Ishikawa (cell line): Measurements from ENCODE around the gene MYCBP2.

Experiments used
- CEBPB ChIP-seq: IDR thresholded peaks from 2 replicates; pipeline ENCODE4 v1.6.1; 2012
- EP300 ChIP-seq: IDR thresholded peaks from 2 replicates; pipeline ENCODE4 v1.6.1; 2012; ENCODE audit warnings: borderline replicate concordance
- FOXM1 ChIP-seq: IDR thresholded peaks from 2 replicates; pipeline ENCODE4 v1.6.1; 2012; ENCODE audit warnings: low read depth, borderline replicate concordance
- MAX ChIP-seq: IDR thresholded peaks from 2 replicates; pipeline ENCODE4 v1.6.1; 2012
- NFIC ChIP-seq: IDR thresholded peaks from 2 replicates; pipeline ENCODE4 v1.6.1; 2012
- RAD21 ChIP-seq: IDR thresholded peaks from 2 replicates; pipeline ENCODE4 v1.6.1; 2012; ENCODE audit warnings: low read depth
- REST ChIP-seq: IDR thresholded peaks from 2 replicates; pipeline ENCODE4 v1.6.1; 2012; ENCODE audit warnings: low read depth, mild to moderate bottlenecking
- TCF12 ChIP-seq: IDR thresholded peaks from 2 replicates; pipeline ENCODE4 v1.6.1; 2012; ENCODE audit warnings: low read depth
- TEAD4 ChIP-seq: IDR thresholded peaks from 2 replicates; pipeline ENCODE4 v1.6.1; 2012
- USF1 ChIP-seq: IDR thresholded peaks from 2 replicates; pipeline ENCODE4 v1.6.1; 2012
- YY1 ChIP-seq: IDR thresholded peaks from 2 replicates; pipeline ENCODE4 v1.6.1; 2012; ENCODE audit warnings: low read depth
- ZBTB7A ChIP-seq: IDR thresholded peaks from 2 replicates; pipeline ENCODE4 v1.6.1; 2012; ENCODE audit warnings: low read depth

- no peak for TF ChIP-seq FOXM1
- no peak for TF ChIP-seq EP300
- TF ChIP-seq TCF12: no peak
- TF ChIP-seq REST: no peak
- TF ChIP-seq TEAD4: no peak
- TF ChIP-seq RAD21: no peak
- TF ChIP-seq MAX: no peak
- no peak for TF ChIP-seq USF1
- TF ChIP-seq YY1: no peak
- no peak for TF ChIP-seq NFIC
- TF ChIP-seq CEBPB: no peak
- no peak for TF ChIP-seq ZBTB7A
These were observed 24.4 kb upstream of the MYCBP2 start for GRCh38 chr13:77351315-77351714.
